Measurements from ENCODE around the gene AURKAIP1.

The AURKAIP1 gene

DNA sequence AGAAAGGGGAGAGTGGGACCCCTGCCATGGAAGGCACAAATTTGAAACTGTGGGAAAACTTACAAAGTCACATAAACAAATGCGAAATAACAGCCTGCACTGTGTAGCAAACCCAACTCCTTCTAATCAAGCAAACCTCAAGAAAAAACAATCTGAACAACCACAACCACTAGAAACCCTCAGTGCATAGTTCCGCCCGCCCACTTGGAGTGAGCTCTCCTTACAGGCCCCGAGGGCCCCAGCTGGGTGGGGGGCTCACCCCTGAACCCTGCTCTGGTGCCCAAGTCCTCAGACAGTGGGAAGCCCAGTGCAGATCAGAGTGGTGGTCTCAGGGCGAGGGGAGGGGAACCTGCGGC lies 15.7 kb downstream of the AURKAIP1 start:
- DNase-seq (ENCODE audit: low read depth in 1 of 2, low spot score in 1 of 2): no peak
- TF ChIP-seq GABPA (IDR thresholded peaks at IDR 0.05; ENCODE audit: low read depth) (no peak), REST (IDR thresholded peaks at IDR 0.05; ENCODE audit: insufficient replicate concordance, low read depth) (no peak), SPI1 (IDR thresholded peaks at IDR 0.05; ENCODE audit: borderline replicate concordance, low read depth) (no peak), POLR2AphosphoS5 (IDR thresholded peaks at IDR 0.05; ENCODE audit: low read depth) (no peak), CTCF (IDR thresholded peaks at IDR 0.05; ENCODE audit: insufficient read depth, low read length) (no peak)
- peaks cover 24% of the 10 kb centered on the region for H3K27me3 ChIP-seq (ENCODE audit: insufficient read depth, poor library complexity, severe bottlenecking)
- H3K27ac ChIP-seq (replicated peaks): no peak overlapping the region
- no peak overlapping the region for H3K4me3 ChIP-seq (replicated peaks; ENCODE audit: insufficient read depth, low read length)

GRCh38 chr1:1358433-1359271 lies 16.4 kb downstream of the AURKAIP1 start, which contains the start of gene MXRA8:
Gene MXRA8 (minus strand): TSS chr1:1358555. CDS start chr1:1358504, 51 bp downstream.
- Histone ChIP-seq H3K27ac (replicated peaks) (no peak within 1 kb of the TSS), H3K27me3 (ENCODE audit: insufficient read depth, poor library complexity, severe bottlenecking) (peaks cover 31% of the 10 kb centered on the region), H3K4me3 (replicated peaks; ENCODE audit: insufficient read depth, low read length) (no peak within 1 kb of the TSS)
- TF ChIP-seq GABPA (IDR thresholded peaks at IDR 0.05; ENCODE audit: low read depth): no peak
- TF ChIP-seq REST (IDR thresholded peaks at IDR 0.05; ENCODE audit: insufficient replicate concordance, low read depth): no peak
- TF ChIP-seq POLR2AphosphoS5 (IDR thresholded peaks at IDR 0.05; ENCODE audit: low read depth): no peak
- no peak for TF ChIP-seq SPI1 (IDR thresholded peaks at IDR 0.05; ENCODE audit: borderline replicate concordance, low read depth)
- no peak for TF ChIP-seq CTCF (IDR thresholded peaks at IDR 0.05; ENCODE audit: insufficient read depth, low read length)
- no peak for DNase-seq (ENCODE audit: low read depth in 1 of 2, low spot score in 1 of 2)

DNA sequence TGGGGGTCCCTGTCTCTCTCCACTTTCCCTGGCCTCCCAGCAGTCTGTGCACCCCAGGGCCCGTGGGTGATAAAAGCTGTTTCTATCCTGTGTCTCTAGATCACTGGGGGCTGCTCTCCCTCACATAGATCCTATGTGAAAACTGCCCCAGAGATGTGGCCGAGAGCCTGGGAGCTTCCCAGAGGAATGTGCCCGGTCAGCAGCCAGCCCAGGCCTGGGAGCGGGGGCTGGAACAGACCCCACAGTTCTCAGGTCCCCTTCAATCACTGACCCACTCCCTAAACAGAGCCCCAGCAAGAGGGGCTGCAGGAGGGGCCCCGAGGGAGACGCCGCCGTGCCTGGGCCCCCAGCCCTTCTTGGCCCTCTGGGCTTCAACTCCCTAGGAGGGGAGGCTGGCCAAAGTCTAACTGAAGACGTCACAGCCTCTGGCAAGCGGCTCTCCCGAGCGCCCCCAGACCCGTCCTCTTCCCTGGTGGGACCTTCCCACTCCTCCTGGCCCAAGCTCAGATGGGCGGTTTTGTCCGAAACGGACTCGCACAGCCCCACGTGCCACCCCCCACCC lies 17.1 kb downstream of the AURKAIP1 start:
- H3K4me3 ChIP-seq (replicated peaks; ENCODE audit: insufficient read depth, low read length): no peak overlapping the region
- H3K27me3 ChIP-seq (ENCODE audit: insufficient read depth, poor library complexity, severe bottlenecking): peaks cover 38% of the 10 kb centered on the region
- H3K27ac ChIP-seq (replicated peaks): no peak overlapping the region
- no peak for DNase-seq (ENCODE audit: low read depth in 1 of 2, low spot score in 1 of 2)
- TF ChIP-seq CTCF (IDR thresholded peaks at IDR 0.05; ENCODE audit: insufficient read depth, low read length): no peak
- TF ChIP-seq SPI1 (IDR thresholded peaks at IDR 0.05; ENCODE audit: borderline replicate concordance, low read depth): no peak
- TF ChIP-seq POLR2AphosphoS5 (IDR thresholded peaks at IDR 0.05; ENCODE audit: low read depth): no peak
- no peak for TF ChIP-seq GABPA (IDR thresholded peaks at IDR 0.05; ENCODE audit: low read depth)
- TF ChIP-seq REST (IDR thresholded peaks at IDR 0.05; ENCODE audit: insufficient replicate concordance, low read depth): no peak

Measured in HL-60 (cell line).